ENCODE measurements around the gene TNRC6A.
"Not testable (repeated sequence)": the region's sequence is repeated elsewhere in the genome, so short reads cannot be mapped to it uniquely, and the experiment has no call there.

The TNRC6A gene

GRCh38 chr16:24810951-24811843 lies 81.7 kb downstream of the TNRC6A start:
- Mint-ChIP-seq H3K4me3 (no peak overlapping the region), H3K27me3 (no peaks in the 10 kb centered on the region), H3K9me3 (no peaks in the 10 kb centered on the region), H3K27ac (no peak overlapping the region), H3K4me1 (no peaks in the 10 kb centered on the region)
- DNase-seq (no peak), ATAC-seq (no peak)

GRCh38 chr16:24812813-24813212 lies 83.4 kb downstream of the TNRC6A start:
- not testable (repeated sequence) for H3K4me3 Mint-ChIP-seq

GRCh38 chr16:24815021-24815420 lies 85.6 kb downstream of the TNRC6A start:
- H3K27ac Mint-ChIP-seq = peak overlapping the region in 1 of 2 donors; percentile 44
- no peak for DNase-seq
- H3K4me3 Mint-ChIP-seq = no peak overlapping the region
- no peaks in the 10 kb centered on the region for H3K27me3 Mint-ChIP-seq
- no peaks in the 10 kb centered on the region for H3K9me3 Mint-ChIP-seq
- ATAC-seq = no peak
- no peaks in the 10 kb centered on the region for H3K4me1 Mint-ChIP-seq

More at GRCh38 chr16:24812813-24813212, 83.4 kb downstream of the TNRC6A start:
- not testable (repeated sequence) for H3K4me1 Mint-ChIP-seq, H3K27me3 Mint-ChIP-seq, DNase-seq, ATAC-seq, H3K27ac Mint-ChIP-seq, H3K9me3 Mint-ChIP-seq

- Mint-ChIP-seq H3K9me3 (no peaks in the 10 kb centered on the region), H3K27ac (peak overlapping the region; percentile 42 to 74), H3K27me3 (no peaks in the 10 kb centered on the region), H3K4me3 (no peak overlapping the region), H3K4me1 (no peaks in the 10 kb centered on the region)
- DNase-seq = no peak
- ATAC-seq = no peak
These were observed 87.2 kb downstream of the TNRC6A start for GRCh38 chr16:24816688-24817087.

- Mint-ChIP-seq H3K27me3 (no peaks in the 10 kb centered on the region), H3K4me1 (no peaks in the 10 kb centered on the region), H3K27ac (peak overlapping the region; percentile 3 to 44), H3K4me3 (no peak overlapping the region), H3K9me3 (no peaks in the 10 kb centered on the region)
- DNase-seq (no peak), ATAC-seq (no peak)
These were observed 90.1 kb downstream of the TNRC6A start for GRCh38 chr16:24819462-24820040.

GRCh38 chr16:24820522-24820921 lies 91.1 kb downstream of the TNRC6A start:
- Mint-ChIP-seq H3K4me1 (no peaks in the 10 kb centered on the region), H3K27ac (peak overlapping the region in 1 of 2 donors; percentile 89)

GRCh38 chr16:24821129-24821528 lies 91.7 kb downstream of the TNRC6A start:
- no peaks in the 10 kb centered on the region for H3K9me3 Mint-ChIP-seq
- DNase-seq (no peak), ATAC-seq (no peak)
- no peaks in the 10 kb centered on the region for H3K4me1 Mint-ChIP-seq
- no peak overlapping the region for H3K4me3 Mint-ChIP-seq
- no peaks in the 10 kb centered on the region for H3K27me3 Mint-ChIP-seq
- H3K27ac Mint-ChIP-seq = peak overlapping the region; percentile 28 to 89

More at GRCh38 chr16:24820522-24820921, 91.1 kb downstream of the TNRC6A start:
- DNase-seq (no peak), ATAC-seq (no peak)
- Mint-ChIP-seq H3K9me3 (no peaks in the 10 kb centered on the region), H3K4me3 (no peak overlapping the region), H3K27me3 (no peaks in the 10 kb centered on the region)

GRCh38 chr16:24822542-24822941 lies 93.1 kb downstream of the TNRC6A start:
- no peak overlapping the region for H3K27ac Mint-ChIP-seq
- no peak for ATAC-seq
- DNase-seq = no peak
- H3K27me3 Mint-ChIP-seq = no peaks in the 10 kb centered on the region
- no peak overlapping the region for H3K4me3 Mint-ChIP-seq
- H3K4me1 Mint-ChIP-seq = no peaks in the 10 kb centered on the region
- H3K9me3 Mint-ChIP-seq = no peaks in the 10 kb centered on the region

GRCh38 chr16:24822974-24823373 lies 93.5 kb downstream of the TNRC6A start:
- Mint-ChIP-seq H3K27me3 (no peaks in the 10 kb centered on the region), H3K4me1 (no peaks in the 10 kb centered on the region), H3K9me3 (no peaks in the 10 kb centered on the region), H3K4me3 (no peak overlapping the region), H3K27ac (no peak overlapping the region)
- DNase-seq = no peak
- no peak for ATAC-seq

- Mint-ChIP-seq H3K4me3 (no peak overlapping the region), H3K4me1 (no peaks in the 10 kb centered on the region), H3K9me3 (no peaks in the 10 kb centered on the region), H3K27ac (no peak overlapping the region), H3K27me3 (no peaks in the 10 kb centered on the region)
- ATAC-seq (no peak), DNase-seq (no peak)
These were observed 96.2 kb downstream of the TNRC6A start for GRCh38 chr16:24825696-24826095.

GRCh38 chr16:24826096-24826690 lies 96.7 kb downstream of the TNRC6A start:
- no peak overlapping the region for H3K4me3 Mint-ChIP-seq
- ATAC-seq = no peak
- H3K27ac Mint-ChIP-seq = peak overlapping the region in 1 of 2 donors; percentile 51
- H3K4me1 Mint-ChIP-seq = no peaks in the 10 kb centered on the region
- no peak for DNase-seq
- H3K27me3 Mint-ChIP-seq = no peaks in the 10 kb centered on the region
- no peaks in the 10 kb centered on the region for H3K9me3 Mint-ChIP-seq

GRCh38 chr16:24826817-24827566 lies 97.5 kb downstream of the TNRC6A start:
- Mint-ChIP-seq H3K9me3 (no peaks in the 10 kb centered on the region), H3K4me1 (no peaks in the 10 kb centered on the region), H3K4me3 (no peak overlapping the region), H3K27me3 (no peaks in the 10 kb centered on the region), H3K27ac (peak overlapping the region in 1 of 2 donors; percentile 66)
- DNase-seq (no peak), ATAC-seq (no peak)

- Mint-ChIP-seq H3K4me3 (no peak overlapping the region), H3K27me3 (no peaks in the 10 kb centered on the region), H3K4me1 (no peaks in the 10 kb centered on the region), H3K9me3 (no peaks in the 10 kb centered on the region), H3K27ac (no peak overlapping the region)
- no peak for ATAC-seq
- no peak for DNase-seq
These were observed 99.7 kb downstream of the TNRC6A start for GRCh38 chr16:24829153-24829552.

GRCh38 chr16:24833352-24833751 lies 103.9 kb downstream of the TNRC6A start:
- Mint-ChIP-seq H3K27ac (no peak overlapping the region), H3K9me3 (no peaks in the 10 kb centered on the region)
- ATAC-seq = no peak

GRCh38 chr16:24834459-24835335 lies 105.2 kb downstream of the TNRC6A start:
- DNase-seq (no peak), ATAC-seq (no peak)
- no peak overlapping the region for H3K4me3 Mint-ChIP-seq
- no peaks in the 10 kb centered on the region for H3K4me1 Mint-ChIP-seq
- no peaks in the 10 kb centered on the region for H3K9me3 Mint-ChIP-seq
- H3K27me3 Mint-ChIP-seq = no peaks in the 10 kb centered on the region
- H3K27ac Mint-ChIP-seq = no peak overlapping the region

More at GRCh38 chr16:24833352-24833751, 103.9 kb downstream of the TNRC6A start:
- no peak for DNase-seq
- no peaks in the 10 kb centered on the region for H3K27me3 Mint-ChIP-seq
- no peak overlapping the region for H3K4me3 Mint-ChIP-seq
- no peaks in the 10 kb centered on the region for H3K4me1 Mint-ChIP-seq
